Endothelial cell of umbilical vein (primary cell): Measurements from ENCODE around the gene FAM168B. TPM values are rescaled to one million over a fixed set of nuclear protein-coding genes. Genes with fewer than 3 reads are reported as not detected.

Source experiments
- BruUV-seq: library from RNA; stranded (reverse); fragments of 400-500 nt; replicated peaks from 2 replicates; lab custom pipeline; 2021; lab: Mats Ljungman, UMichigan
- CTCF ChIA-PET: fragments of 300-600, 350-600 bp; sonication (Branson Sonifier 250); formaldehyde crosslinking; loops from one replicate; lab custom pipeline; 2021; ENCODE audit warnings: antibody characterized with exemption, inconsistent platforms; lab: Charles Lee
- POLR2A ChIA-PET: fragments of 300-600, 350-600 bp; sonication (Branson Sonifier 250); formaldehyde crosslinking; loops from one replicate; lab custom pipeline; 2021; ENCODE audit warnings: antibody characterized with exemption, inconsistent platforms; lab: Charles Lee
- DNase-seq: peaks from one replicate; pipeline ENCODE4 v3.0.0-alpha.2; 2011; ENCODE audit warnings: low read depth, low spot score
- FAIRE-seq: peaks from 2 replicates; lab custom pipeline; 2011; peaks lifted over from hg19 to GRCh38; lab: Jason Lieb, UNC
- H2AFZ ChIP-seq: 2 replicates; pipeline ENCODE4 v1.6.0; 2012; ENCODE audit warnings: low read depth, low read length, control low read depth, inconsistent platforms
- H3K27ac ChIP-seq: 2 replicates; pipeline ENCODE4 v1.5.1; 2011; ENCODE audit warnings: low read depth, mild to moderate bottlenecking, control low read depth, low read length, moderate library complexity; ENCODE audit not compliant: insufficient read depth
- H3K27me3 ChIP-seq, 2 experiments: 2 replicates each; pipeline versions ENCODE4 v1.6.0 to v1.6.1; 2011; ENCODE audit warnings: low read length in 2 of 2, mixed read lengths in 1 of 2; ENCODE audit not compliant: control insufficient read depth in 2 of 2, insufficient read depth in 2 of 2
- H3K36me3 ChIP-seq, 2 experiments: 2 replicates in 1 of 2; 3 replicates in 1 of 2; pipeline ENCODE4 v1.5.1; 2011; ENCODE audit warnings: low read length in 2 of 2, mild to moderate bottlenecking in 1 of 2, moderate library complexity in 1 of 2; ENCODE audit not compliant: control insufficient read depth in 2 of 2, insufficient read depth in 2 of 2; ENCODE audit errors: extremely low read depth in 1 of 2
- H3K4me1 ChIP-seq: 3 replicates; pipeline ENCODE4 v1.5.1; 2011; ENCODE audit warnings: mild to moderate bottlenecking, low read length; ENCODE audit not compliant: control insufficient read depth, insufficient read depth; ENCODE audit errors: extremely low read depth
- H3K4me2 ChIP-seq: 2 replicates; pipeline ENCODE4 v1.6.1; 2011; ENCODE audit warnings: low read length, control low read depth, mixed read lengths; ENCODE audit not compliant: insufficient read depth
- H3K4me3 ChIP-seq, 3 experiments: fragments of 200-600 bp in 1 of 3; sonication (generic), shearing (Covaris generic) in 1 of 3; replicated peaks in 1 of 3; 2 replicates each; pipeline ENCODE4 v1.5.1; 2011 to 2016; ENCODE audit warnings: control low read depth in 3 of 3, low read length in 3 of 3, mild to moderate bottlenecking in 2 of 3, inconsistent platforms in 1 of 3, low read depth in 1 of 3, moderate library complexity in 1 of 3; ENCODE audit not compliant: insufficient read depth in 1 of 3
- H3K79me2 ChIP-seq: 2 replicates; pipeline ENCODE4 v1.6.0; 2012; ENCODE audit warnings: low read length, inconsistent platforms; ENCODE audit not compliant: control insufficient read depth, insufficient read depth
- H3K9ac ChIP-seq: replicated peaks from 2 replicates; pipeline ENCODE3; 2011; ENCODE audit warnings: low read length, control low read depth; ENCODE audit not compliant: insufficient read depth; ENCODE audit errors: extremely low read depth
- H3K9me1 ChIP-seq: replicated peaks from 3 replicates; pipeline ENCODE4 v1.6.0; 2011; ENCODE audit warnings: mild to moderate bottlenecking, low read length; ENCODE audit not compliant: control insufficient read depth, insufficient read depth; ENCODE audit errors: extremely low read depth
- H3K9me3 ChIP-seq: replicated peaks from 2 replicates; pipeline ENCODE4 v1.5.1; 2012; ENCODE audit warnings: low read length, inconsistent platforms; ENCODE audit not compliant: control insufficient read depth, insufficient read depth
- H4K20me1 ChIP-seq: replicated peaks from 2 replicates; pipeline ENCODE3; 2011; ENCODE audit warnings: mild to moderate bottlenecking, low read length; ENCODE audit not compliant: control insufficient read depth, insufficient read depth; ENCODE audit errors: extremely low read depth
- CTCF ChIP-seq, 2 donors: IDR thresholded peaks; 1 replicate in 1 of 2; 2 replicates in 1 of 2; pipeline ENCODE4 v1.5.1; 2011; ENCODE audit warnings: low read length in 2 of 2, mild to moderate bottlenecking in 2 of 2, moderate library complexity in 2 of 2, control low read depth in 1 of 2, inconsistent platforms in 1 of 2, low read depth in 1 of 2; ENCODE audit not compliant: insufficient read depth in 1 of 2; ENCODE audit errors: extremely low read depth in 1 of 2
- EZH2 ChIP-seq: IDR thresholded peaks from 2 replicates; pipeline ENCODE4 v1.6.1; 2012; ENCODE audit warnings: borderline replicate concordance, low read depth, mild to moderate bottlenecking, moderate library complexity, low read length, inconsistent platforms; ENCODE audit not compliant: severe bottlenecking
- FOS ChIP-seq: IDR thresholded peaks from 2 replicates; pipeline ENCODE4 v1.6.1; 2011; ENCODE audit warnings: mild to moderate bottlenecking, low read length, moderate library complexity, borderline replicate concordance; ENCODE audit not compliant: insufficient read depth
- GATA2 ChIP-seq: IDR thresholded peaks from 2 replicates; pipeline ENCODE4 v1.7.0; 2011; ENCODE audit warnings: low read depth, mild to moderate bottlenecking, moderate library complexity, mixed read lengths, low read length; ENCODE audit not compliant: insufficient read length, insufficient read depth
- JUN ChIP-seq: IDR thresholded peaks from 2 replicates; pipeline ENCODE4 v1.6.1; 2011; ENCODE audit warnings: borderline replicate concordance, low read depth; ENCODE audit not compliant: insufficient read length, insufficient read depth
- MYC ChIP-seq: IDR thresholded peaks from one replicate; pipeline ENCODE4 v1.6.1; 2011; ENCODE audit warnings: mild to moderate bottlenecking, low read depth, low read length
- POLR2A ChIP-seq: IDR thresholded peaks from 2 replicates; pipeline ENCODE4 v1.6.1; 2012; ENCODE audit warnings: low read depth, mild to moderate bottlenecking, control low read depth, low read length
- POLR2AphosphoS5 ChIP-seq: IDR thresholded peaks from 2 replicates; pipeline ENCODE4 v1.6.1; 2012; ENCODE audit warnings: low read depth, mild to moderate bottlenecking, control low read depth, low read length, moderate library complexity; ENCODE audit not compliant: insufficient read depth
- dilution Hi-C: fragments of 300-500 bp; cut with MboI; formaldehyde crosslinking; loops from one replicate; pipeline ENCODE4 v1.15.0; 2019; ENCODE audit warnings: low sequenced_read_pairs; ENCODE audit not compliant: extremely low pct_ligation_motif_present
- intact Hi-C: fragments of 100-400 bp; cut with micrococcal nuclease; formaldehyde crosslinking; loops from one replicate; pipeline ENCODE4 v1.10.0; 2022
- polyA plus RNA-seq, 4 experiments: library from polyadenylated mRNA; depleted of rRNA in 3 of 4; stranded (reverse) in 3 of 4; unstranded in 1 of 4; fragments of >200 nt; gene quantifications; 2 replicates each; pipeline versions ENCODE4 v1.2.1 to v1.2.3, GENCODE V29; 2011 to 2012; ENCODE audit warnings: missing spikeins in 1 of 4
- total RNA-seq: library from RNA; stranded (reverse); gene quantifications from 2 replicates; pipeline ENCODE4 v1.2.3, GENCODE V29; 2021
- TF ChIP-seq, protein P1 (sequence below): IDR thresholded peaks from 2 replicates; pipeline ENCODE4 v1.6.1; 2011; ENCODE audit not compliant: insufficient read depth, insufficient read length

Gene FAM168B
- total and polyA plus RNA-seq, 2 donors (not counting 3 experiments of a cell fraction or from before 2014, with no cell fraction given): 109 to 183 TPM

DNA sequence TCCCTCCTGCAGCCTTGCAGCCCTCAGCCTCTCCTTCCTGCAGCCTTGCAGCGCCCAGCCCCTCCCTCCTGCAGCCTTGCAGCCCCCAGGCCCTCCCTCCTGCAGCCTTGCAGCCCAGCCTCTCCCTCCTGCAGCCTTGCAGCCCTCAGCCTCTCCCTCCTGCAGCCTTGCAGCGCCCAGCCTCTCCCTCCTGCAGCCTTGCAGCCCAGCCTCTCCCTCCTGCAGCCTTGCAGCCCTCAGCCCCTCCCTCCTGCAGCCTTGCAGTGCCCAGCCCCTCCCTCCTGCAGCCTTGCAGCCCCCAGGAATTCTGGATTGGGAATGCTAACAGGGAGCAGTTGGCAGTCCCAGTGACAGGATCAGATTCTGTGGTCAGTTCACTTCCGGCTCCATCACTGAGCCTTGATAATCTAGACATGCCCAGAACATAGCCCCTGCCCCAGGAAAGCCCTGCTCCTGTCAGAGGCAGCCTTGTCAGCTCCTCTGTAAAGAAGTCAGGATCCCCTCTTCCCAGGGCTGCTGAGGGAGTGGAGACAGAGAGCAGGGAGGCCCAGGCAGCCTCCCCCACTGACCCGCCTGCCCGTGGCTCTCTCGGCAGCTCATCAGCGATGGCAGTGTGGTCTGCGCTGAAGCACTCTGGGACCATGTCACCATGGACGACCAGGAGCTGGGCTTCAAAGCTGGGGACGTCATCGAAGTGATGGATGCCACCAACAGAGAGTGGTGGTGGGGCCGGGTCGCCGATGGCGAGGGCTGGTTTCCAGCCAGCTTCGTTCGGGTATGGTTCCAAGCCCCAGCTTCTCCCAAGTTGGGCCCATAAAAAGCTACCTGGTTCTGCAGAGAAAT is 54.8 kb downstream of the FAM168B start:
- Histone ChIP-seq H3K27ac (no peak overlapping the region), H3K4me1 (no peaks in the 10 kb centered on the region), H3K9me1 (no peaks in the 10 kb centered on the region), H3K4me3 (no peak overlapping the region), H3K9ac (no peak overlapping the region), H3K36me3 (no peaks in the 10 kb centered on the region), H3K79me2 (no peaks in the 10 kb centered on the region), H3K4me2 (no peak overlapping the region), H4K20me1 (no peaks in the 10 kb centered on the region), H2AFZ (no peak overlapping the region), H3K27me3 (peaks cover 49 to 58% of the 10 kb centered on the region in 2 experiments), H3K9me3 (no peaks in the 10 kb centered on the region)
- intact Hi-C loops: no loop called here
- ChIA-PET CTCF (no interaction called here), POLR2A (no interaction called here)
- FAIRE-seq (no peak), DNase-seq (no peak)
- TF ChIP-seq MYC (no peak), GATA2 (no peak), CTCF (IDR thresholded peaks at IDR 0.05; ENCODE audit: extremely low read depth in 1 of 2, insufficient read depth in 1 of 2, low read depth in 1 of 2, low read length in 2 of 2) (no peak), POLR2A (no peak), FOS (no peak), EZH2 (no peak), POLR2AphosphoS5 (no peak), JUN (no peak)
- TF ChIP-seq, protein P1, sequence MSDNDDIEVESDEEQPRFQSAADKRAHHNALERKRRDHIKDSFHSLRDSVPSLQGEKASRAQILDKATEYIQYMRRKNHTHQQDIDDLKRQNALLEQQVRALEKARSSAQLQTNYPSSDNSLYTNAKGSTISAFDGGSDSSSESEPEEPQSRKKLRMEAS: no peak
- no TSS peak for BruUV-seq
- dilution Hi-C loops: no loop called here
